Left renal cortex interstitium (tissue), 4 donors: ENCODE measurements around the gene CFAP107. TPM values are rescaled to one million over a fixed set of nuclear protein-coding genes. Genes with fewer than 3 reads are reported as not detected.
"Not testable (repeated sequence)": the region's sequence is repeated elsewhere in the genome, so short reads cannot be mapped to it uniquely, and the experiment has no call there.

Experiments used
- DNase-seq, 4 donors: peaks; one replicate each; pipeline ENCODE4 v3.0.0-alpha.2; 2013; ENCODE audit warnings: low read depth in 4 of 4, low spot score in 2 of 4, missing footprints in 1 of 4
- polyA plus RNA-seq, 4 donors: library from polyadenylated mRNA; unstranded; fragments of 120-200 nt; gene quantifications; one replicate each; pipeline ENCODE4 v1.2.1, GENCODE V29; 2013; ENCODE audit not compliant: insufficient read length in 4 of 4

Gene CFAP107
- 1 to 10 TPM in 1 of 4 donors, under 1 TPM in 3; 0.68 to 1.1 (median 0.79) TPM for polyA plus RNA-seq

GRCh38 chr1:12745992-12746323 lies at the start of gene CFAP107:
TSS of gene CFAP107 (plus strand) at chr1:12746200. CDS start at chr1:12746431, 231 bp downstream.
- peak in 1 of 4 donors; percentile 20 for DNase-seq

GRCh38 chr1:12696658-12697057 lies 49.3 kb upstream of the CFAP107 start:
- DNase-seq = no peak

GRCh38 chr1:12697397-12697796 lies 48.6 kb upstream of the CFAP107 start:
- DNase-seq = no peak

DNA sequence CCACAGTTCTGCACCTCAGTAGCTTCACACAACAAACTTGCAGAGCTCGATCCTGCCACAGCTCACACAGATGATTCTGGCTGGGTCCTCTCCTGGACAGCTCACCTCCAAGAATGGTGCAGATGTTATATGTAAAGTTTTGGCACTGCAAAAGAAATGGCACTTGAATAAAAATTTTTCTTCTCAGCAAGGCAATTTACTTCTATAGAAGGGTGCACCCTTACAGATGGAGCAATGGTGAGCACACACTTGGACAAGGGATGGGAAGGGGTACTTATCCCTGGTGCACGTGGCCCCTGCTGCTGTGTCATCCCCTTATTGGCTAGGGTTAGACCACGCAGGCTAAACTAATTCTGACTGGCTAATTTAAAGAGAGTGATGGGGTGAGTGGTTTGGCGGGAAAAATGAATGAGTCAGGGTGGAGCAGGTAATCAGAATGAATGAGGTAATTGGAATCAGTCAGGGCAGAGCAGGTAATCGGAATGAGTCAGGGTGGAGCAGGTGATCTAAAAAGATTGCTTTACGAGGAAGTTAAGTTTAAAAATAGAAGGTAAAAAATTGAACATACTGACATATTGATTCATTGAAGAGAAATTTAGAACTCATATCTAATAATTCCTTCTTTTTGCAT lies 42.1 kb upstream of the CFAP107 start:
- no peak for DNase-seq

- no peak for DNase-seq
Observed at GRCh38 chr1:12706061-12706460, 39.9 kb upstream of the CFAP107 start.

- no peak for DNase-seq
Observed at GRCh38 chr1:12708396-12709090, 37.5 kb upstream of the CFAP107 start.

GRCh38 chr1:12709091-12709491 lies 36.9 kb upstream of the CFAP107 start:
- DNase-seq = no peak

- DNase-seq = no peak
Observed at GRCh38 chr1:12709696-12710095, 36.3 kb upstream of the CFAP107 start.

DNA sequence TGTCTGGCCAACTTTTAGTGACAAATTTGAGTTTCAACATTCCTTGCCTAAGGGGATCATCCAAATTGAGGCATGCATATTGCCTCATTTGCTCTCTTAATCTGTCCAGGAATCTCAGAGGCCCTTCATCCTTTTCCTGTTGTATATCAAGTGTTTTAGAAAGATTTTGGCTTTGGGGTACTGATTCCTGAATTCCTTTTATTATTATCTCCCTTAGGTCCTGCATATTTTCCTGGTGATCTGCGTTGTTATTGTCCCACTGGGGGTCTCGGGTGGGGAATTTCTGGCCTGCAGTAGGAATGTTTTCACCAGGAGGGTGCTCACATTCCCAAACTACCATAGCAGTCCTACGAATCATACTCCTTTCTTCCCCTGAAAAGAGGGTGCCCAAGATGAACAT lies 34.5 kb upstream of the CFAP107 start:
- no peak for DNase-seq

- DNase-seq = no peak
Observed at GRCh38 chr1:12712076-12712475, 33.9 kb upstream of the CFAP107 start.

- no peak for DNase-seq
Observed at GRCh38 chr1:12712929-12713328, 33.1 kb upstream of the CFAP107 start.

DNA sequence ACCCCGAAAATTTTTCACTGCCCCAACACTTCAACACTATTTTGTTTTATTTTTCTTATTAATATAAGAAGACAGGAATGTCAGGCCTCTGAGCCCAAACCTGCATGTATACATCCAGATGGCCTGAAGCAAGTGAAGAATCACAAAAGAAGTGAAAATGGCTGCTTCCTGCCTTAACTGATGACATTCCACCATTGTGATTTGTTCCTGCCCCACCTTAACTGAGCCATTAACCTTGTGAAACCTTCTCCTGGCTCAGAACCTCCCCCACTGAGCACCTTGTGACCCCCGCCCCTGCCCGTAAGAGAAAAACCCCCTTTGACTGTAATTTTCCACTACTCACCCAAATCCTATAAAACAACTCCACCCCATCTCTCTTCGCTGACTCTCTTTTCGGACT lies 32.3 kb upstream of the CFAP107 start:
- DNase-seq = not testable (repeated sequence)

DNA sequence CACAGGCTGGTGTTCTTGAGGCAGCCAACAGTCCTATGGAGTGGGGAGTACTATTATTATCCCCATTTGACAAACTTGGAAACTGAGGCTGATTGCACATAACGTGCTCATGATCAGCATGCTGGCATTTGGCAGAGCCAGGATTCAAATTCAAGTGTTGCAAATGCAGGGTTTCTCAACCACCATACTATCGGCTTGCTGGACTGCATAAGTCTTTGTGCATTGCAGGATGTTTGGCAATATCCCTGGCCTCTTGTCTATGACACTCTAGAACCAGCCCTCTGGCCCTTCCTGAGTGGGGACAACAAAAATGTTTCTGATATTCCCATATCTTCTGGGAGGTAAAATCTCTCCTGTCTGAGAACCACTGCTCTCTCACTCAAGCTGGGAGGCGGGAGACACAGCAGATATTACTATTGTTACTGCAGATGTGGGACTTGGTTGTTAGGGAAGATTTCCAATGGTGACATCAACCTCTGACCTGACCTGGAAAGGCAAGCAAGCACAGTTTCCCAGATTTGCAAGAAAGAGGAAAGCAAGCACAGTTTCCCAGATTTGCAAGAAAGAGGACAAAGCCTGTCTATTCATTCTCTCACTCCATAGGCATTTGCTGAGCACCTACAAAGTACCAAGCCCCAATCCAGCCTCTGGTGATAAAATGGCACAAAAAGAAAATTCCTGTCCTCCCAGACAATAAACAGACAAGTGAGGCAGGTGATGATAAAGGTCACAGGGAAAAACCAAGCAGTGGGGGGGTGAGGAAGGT lies 31.1 kb upstream of the CFAP107 start:
- no peak for DNase-seq

DNA sequence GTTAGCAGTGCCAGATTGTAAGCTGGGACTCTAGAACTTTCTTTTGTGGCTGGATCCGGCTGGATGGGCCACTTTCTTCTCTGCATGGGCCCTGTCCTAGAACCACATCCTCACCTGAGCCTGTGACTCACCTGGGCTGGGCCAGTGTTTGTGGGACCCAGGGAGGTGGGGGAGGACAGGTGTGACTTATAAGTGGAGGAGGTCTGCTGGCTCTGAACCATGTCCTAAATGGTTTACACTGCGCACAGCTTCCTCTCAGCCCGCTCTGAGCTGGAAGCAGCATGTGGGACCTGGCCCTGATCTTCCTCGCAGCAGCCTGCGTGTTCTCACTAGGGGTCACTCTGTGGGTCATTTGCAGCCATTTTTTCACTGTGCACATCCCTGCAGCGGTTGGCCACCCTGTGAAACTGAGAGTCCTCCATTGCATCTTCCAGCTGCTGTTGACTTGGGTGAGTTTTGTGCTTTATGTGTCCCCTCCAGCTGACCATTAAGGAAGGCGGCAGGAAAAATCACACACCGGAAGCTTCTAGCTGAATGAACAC lies 30.0 kb upstream of the CFAP107 start, which contains the start of gene AADACL3:
AADACL3 (plus strand) TSS at position 215 of the 542 bp plus-strand sequence; CDS start at position 282, 67 bp downstream.
- DNase-seq = no peak

GRCh38 chr1:12717301-12717838 lies 28.6 kb upstream of the CFAP107 start:
- no peak for DNase-seq

GRCh38 chr1:12722626-12723025 lies 23.4 kb upstream of the CFAP107 start:
- no peak for DNase-seq

- DNase-seq = no peak
Observed at GRCh38 chr1:12728391-12728790, 17.6 kb upstream of the CFAP107 start.

DNA sequence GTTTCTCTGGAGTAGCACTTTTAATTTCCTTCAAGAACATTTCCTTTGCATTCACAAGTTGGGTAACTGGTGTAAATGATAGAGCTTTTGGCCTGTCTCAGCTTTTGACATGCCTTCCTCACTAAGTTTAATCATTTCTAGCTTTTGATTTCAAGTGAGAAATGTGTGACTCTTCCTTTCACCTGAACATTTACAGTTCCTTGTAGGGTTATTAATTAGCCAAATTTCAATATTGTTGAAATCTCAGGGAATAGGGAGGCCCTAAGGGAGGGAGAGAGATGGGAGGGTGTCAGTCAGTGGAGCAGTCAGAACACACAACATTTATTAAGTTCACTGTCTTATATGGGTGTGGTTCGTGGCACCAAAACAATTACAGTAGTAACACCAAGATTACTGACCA lies 15.8 kb upstream of the CFAP107 start:
- no peak for DNase-seq

GRCh38 chr1:12731084-12731483 lies 14.9 kb upstream of the CFAP107 start:
- DNase-seq = not testable (repeated sequence)

DNA sequence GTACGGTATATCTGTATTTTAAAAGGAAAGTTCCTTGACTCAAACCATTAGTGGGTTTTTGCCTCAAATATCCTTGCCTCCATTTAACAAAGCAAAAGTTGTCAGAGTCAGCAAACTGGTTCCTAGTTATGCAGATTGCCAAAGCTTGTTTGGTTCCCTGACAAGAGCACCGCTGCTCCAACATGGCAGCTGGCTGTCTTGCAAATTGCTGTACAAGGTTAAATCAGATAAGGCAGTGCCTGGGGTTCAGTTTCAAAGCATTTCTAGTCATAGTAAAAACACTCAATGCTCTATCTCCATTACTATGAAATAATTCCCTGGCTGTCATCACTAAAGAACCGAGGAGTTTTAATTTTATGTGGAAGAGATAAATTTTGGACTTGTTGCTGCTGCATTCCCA lies 11.3 kb upstream of the CFAP107 start:
- no peak for DNase-seq

- no peak for DNase-seq
Observed at GRCh38 chr1:12738934-12739333, 7.1 kb upstream of the CFAP107 start.
